H1 (cell line): Measurements from ENCODE around the gene MTFMT. TPM values are rescaled to one million over a fixed set of nuclear protein-coding genes. Genes with fewer than 3 reads are reported as not detected.
"Not testable (repeated sequence)": the region's sequence is repeated elsewhere in the genome, so short reads cannot be mapped to it uniquely, and the experiment has no call there.

Experiments used
- CTCF ChIA-PET: fragments of 300-600 bp; sonication (Branson Sonifier 250); formaldehyde crosslinking; loops from one replicate; lab custom pipeline; 2021; ENCODE audit not compliant: partially characterized antibody; lab: Charles Lee
- POLR2A ChIA-PET: fragments of 300-600 bp; sonication (Branson Sonifier 250); formaldehyde crosslinking; loops from one replicate; lab custom pipeline; 2021; ENCODE audit warnings: inconsistent platforms; ENCODE audit not compliant: partially characterized antibody; lab: Charles Lee
- DNase-seq, 2 experiments: peaks; one replicate each; pipeline versions ENCODE4 v3.0.0 to v3.0.0-alpha.2; 2010 to 2022; ENCODE audit warnings: low spot score in 2 of 2, low read depth in 1 of 2, mixed read lengths in 1 of 2
- FAIRE-seq: peaks from 2 replicates; lab custom pipeline; 2011; peaks lifted over from hg19 to GRCh38; lab: Jason Lieb, UNC
- H2AFZ ChIP-seq: 2 replicates; pipeline ENCODE4 v1.8.1; 2012; ENCODE audit warnings: low read length, inconsistent platforms
- H2AK5ac ChIP-seq: 2 replicates; pipeline ENCODE4 v1.6.1; 2013; ENCODE audit warnings: low read depth, low read length
- H2BK120ac ChIP-seq: replicated peaks from 2 replicates; pipeline ENCODE3; 2013; ENCODE audit warnings: low read depth, low read length, inconsistent platforms
- H2BK12ac ChIP-seq: 2 replicates; pipeline ENCODE4 v1.6.1; 2013; ENCODE audit warnings: low read depth, low read length
- H2BK15ac ChIP-seq: 2 replicates; pipeline ENCODE4 v1.6.1; 2013; ENCODE audit warnings: low read length
- H2BK20ac ChIP-seq: 2 replicates; pipeline ENCODE4 v1.6.1; 2013; ENCODE audit warnings: low read length
- H2BK5ac ChIP-seq: 2 replicates; pipeline ENCODE4 v1.6.1; 2013; ENCODE audit warnings: low read depth, low read length
- H3K14ac ChIP-seq: 2 replicates; pipeline ENCODE4 v1.6.1; 2013; ENCODE audit warnings: inconsistent platforms; ENCODE audit not compliant: insufficient read length
- H3K18ac ChIP-seq: 2 replicates; pipeline ENCODE4 v1.6.1; 2013; ENCODE audit warnings: low read length; ENCODE audit errors: extremely low read depth
- H3K23ac ChIP-seq: 2 replicates; pipeline ENCODE4 v1.6.1; 2013; ENCODE audit warnings: inconsistent platforms; ENCODE audit not compliant: insufficient read length
- H3K23me2 ChIP-seq: 2 replicates; pipeline ENCODE4 v1.6.1; 2013; ENCODE audit warnings: low read depth, low read length
- H3K27ac ChIP-seq: 2 replicates; pipeline ENCODE4 v1.6.1; 2011; ENCODE audit warnings: low read depth, low read length, inconsistent platforms
- H3K27me3 ChIP-seq, 4 experiments: replicated peaks in 1 of 4; 1 replicate in 1 of 4; 2 replicates in 3 of 4; pipeline versions ENCODE4 v1.6.1 to v1.8.1; 2011 to 2013; ENCODE audit warnings: low read length in 3 of 4, mild to moderate bottlenecking in 3 of 4, inconsistent platforms in 2 of 4, mixed read lengths in 2 of 4, moderate library complexity in 1 of 4; ENCODE audit not compliant: control insufficient read depth in 3 of 4, insufficient read depth in 3 of 4; ENCODE audit errors: extremely low read depth in 1 of 4
- H3K36me3 ChIP-seq, 4 experiments: 2 replicates each; pipeline versions ENCODE4 v1.6.1 to v1.8.1; 2011 to 2013; ENCODE audit warnings: mild to moderate bottlenecking in 4 of 4, low read length in 3 of 4, moderate library complexity in 2 of 4, control low read depth in 1 of 4, inconsistent platforms in 1 of 4; ENCODE audit not compliant: insufficient read depth in 4 of 4, control insufficient read depth in 2 of 4
- H3K4ac ChIP-seq: replicated peaks from 2 replicates; pipeline ENCODE3; 2013; ENCODE audit warnings: low read length, low read depth, mixed read lengths, inconsistent platforms; ENCODE audit not compliant: insufficient read length
- H3K4me1 ChIP-seq, 4 experiments: replicated peaks in 1 of 4; 1 replicate in 1 of 4; 2 replicates in 3 of 4; pipeline versions ENCODE4 v1.6.1 to v1.8.1; 2011 to 2013; ENCODE audit warnings: low read length in 3 of 4, inconsistent platforms in 2 of 4, mixed read lengths in 1 of 4; ENCODE audit not compliant: insufficient read depth in 4 of 4, control insufficient read depth in 3 of 4
- H3K4me2 ChIP-seq, 2 experiments: 2 replicates each; pipeline versions ENCODE4 v1.6.1 to v1.8.1; 2011 to 2013; ENCODE audit warnings: low read depth in 2 of 2, low read length in 2 of 2, control low read depth in 1 of 2, inconsistent platforms in 1 of 2, mild to moderate bottlenecking in 1 of 2; ENCODE audit not compliant: insufficient read depth in 1 of 2
- H3K4me3 ChIP-seq, 4 experiments: fragments of 200-600, 300-600 bp in 1 of 4; sonication (generic), shearing (Covaris generic), sonication (Bioruptor Twin) in 1 of 4; 2 replicates each; pipeline versions ENCODE4 v1.5.1 to v1.8.1; 2011 to 2016; ENCODE audit warnings: low read length in 4 of 4, low read depth in 3 of 4, control low read depth in 2 of 4, inconsistent platforms in 2 of 4, mild to moderate bottlenecking in 2 of 4, mixed read lengths in 1 of 4, moderate library complexity in 1 of 4; ENCODE audit not compliant: insufficient read depth in 2 of 4; ENCODE audit errors: extremely low read depth in 1 of 4
- H3K56ac ChIP-seq: replicated peaks from 2 replicates; pipeline ENCODE3; 2013; ENCODE audit warnings: low read depth, mild to moderate bottlenecking, mixed read lengths, low read length, inconsistent platforms; ENCODE audit not compliant: insufficient read length
- H3K79me1 ChIP-seq: 2 replicates; pipeline ENCODE4 v1.6.1; 2013; ENCODE audit warnings: low read depth, low read length, control low read depth
- H3K79me2 ChIP-seq, 2 experiments: 2 replicates each; pipeline versions ENCODE4 v1.6.1 to v1.8.1; 2012 to 2013; ENCODE audit warnings: low read length in 2 of 2, mild to moderate bottlenecking in 2 of 2, inconsistent platforms in 1 of 2; ENCODE audit not compliant: insufficient read depth in 2 of 2, control insufficient read depth in 1 of 2
- H3K9ac ChIP-seq, 4 experiments: replicated peaks in 1 of 4; 1 replicate in 1 of 4; 2 replicates in 3 of 4; pipeline versions ENCODE4 v1.6.1 to v1.8.1; 2011 to 2013; ENCODE audit warnings: low read depth in 3 of 4, low read length in 3 of 4, control low read depth in 2 of 4, mild to moderate bottlenecking in 2 of 4, moderate library complexity in 2 of 4, inconsistent platforms in 1 of 4; ENCODE audit errors: extremely low read depth in 1 of 4
- H3K9me3 ChIP-seq, 2 experiments: 2 replicates each; pipeline versions ENCODE4 v1.6.1 to v1.8.1; 2012 to 2013; ENCODE audit warnings: mild to moderate bottlenecking in 2 of 2, moderate library complexity in 2 of 2, control low read depth in 1 of 2, inconsistent platforms in 1 of 2, low read depth in 1 of 2, low read length in 1 of 2, mixed read lengths in 1 of 2; ENCODE audit not compliant: insufficient read depth in 2 of 2
- H4K20me1 ChIP-seq, 2 experiments: replicated peaks in 1 of 2; 2 replicates each; pipeline versions ENCODE3 to v1.8.1; 2011 to 2013; ENCODE audit warnings: inconsistent platforms in 2 of 2, low read length in 2 of 2, mild to moderate bottlenecking in 1 of 2; ENCODE audit not compliant: insufficient read depth in 2 of 2, control insufficient read depth in 1 of 2
- H4K5ac ChIP-seq: 2 replicates; pipeline ENCODE4 v1.6.1; 2013; ENCODE audit warnings: low read length, low read depth, mixed read lengths, inconsistent platforms; ENCODE audit not compliant: insufficient read length
- H4K8ac ChIP-seq: 2 replicates; pipeline ENCODE4 v1.8.0; 2013; ENCODE audit warnings: mild to moderate bottlenecking, moderate library complexity, low read length, inconsistent platforms; ENCODE audit not compliant: insufficient read depth; ENCODE audit errors: extremely low read depth
- H4K91ac ChIP-seq: replicated peaks from 2 replicates; pipeline ENCODE3; 2013; ENCODE audit warnings: low read length, mixed read lengths, inconsistent platforms; ENCODE audit not compliant: insufficient read length
- WGBS, 2 experiments: shearing (Covaris generic) in 1 of 2; methylation state at CpG; one replicate each; pipeline versions ENCODE4 v1.1.6 to v1.1.7; 2013 to 2015; ENCODE audit warnings: low lambda C conversion rate in 2 of 2, mixed read lengths in 2 of 2, inconsistent platforms in 1 of 2, low coverage in 1 of 2, missing lambda C conversion rate in 1 of 2; ENCODE audit not compliant: insufficient replicate concordance in 2 of 2, insufficient coverage in 1 of 2, insufficient read length in 1 of 2; ENCODE audit errors: extremely low coverage in 1 of 2, missing lambda C conversion rate in 1 of 2; 5-methylcytosine and 5-hydroxymethylcytosine counted together
- polyA plus RNA-seq, 7 experiments: library from polyadenylated mRNA; depleted of rRNA in 3 of 7; stranded (reverse) in 5 of 7; unstranded in 2 of 7; fragments of >200 nt in 5 of 7; fragments of 200-250 nt in 2 of 7; gene quantifications; 1 replicate in 5 of 7; 2 replicates in 1 of 7; 4 replicates in 1 of 7; pipeline versions ENCODE4 v1.2.1 to v1.2.3, GENCODE V29; 2011 to 2013; ENCODE audit warnings: missing spikeins in 2 of 7, mixed read lengths in 2 of 7
- total RNA-seq: library from RNA; stranded (reverse); fragmentation: NEBNext Ultra II Directional; extraction: Animal tissue kit (Norgen Biotek cat#: 25700); gene quantifications from 2 replicates; pipeline ENCODE4 v1.2.1, GENCODE V29; 2021

The MTFMT gene
- total and polyA plus RNA-seq, 2 of the 8 experiments (the other 6 are each of a cell fraction or from before 2014, with no cell fraction given) = 7.7 to 20.8 TPM

DNA sequence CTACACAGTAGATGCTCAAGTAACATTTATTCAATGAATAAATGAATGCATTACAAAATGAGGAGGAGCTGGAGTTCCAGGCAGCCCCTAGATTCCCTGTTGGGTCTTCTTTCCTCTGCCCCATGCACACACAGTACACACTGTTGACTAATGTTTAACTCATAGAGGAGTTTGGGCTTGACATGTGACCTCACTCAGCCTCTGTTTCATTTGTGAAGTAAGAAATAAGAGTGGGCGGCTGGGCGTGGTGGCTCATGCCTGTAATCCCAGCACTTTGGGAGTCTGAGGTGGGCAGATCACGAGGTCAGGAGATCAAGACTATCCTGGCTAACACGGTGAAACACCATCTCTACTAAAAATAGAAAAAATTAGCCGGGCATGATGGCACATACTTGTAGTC is 14.8 kb upstream of the MTFMT start:
- not testable (repeated sequence) for H2AFZ ChIP-seq, H3K23me2 ChIP-seq, H2BK15ac ChIP-seq, H2BK20ac ChIP-seq, H4K91ac ChIP-seq, H3K4ac ChIP-seq, H3K4me3 ChIP-seq, DNase-seq, H3K27me3 ChIP-seq, H4K8ac ChIP-seq, H3K79me2 ChIP-seq, H3K4me2 ChIP-seq, H3K9me3 ChIP-seq, H3K23ac ChIP-seq, H3K56ac ChIP-seq, H3K18ac ChIP-seq, FAIRE-seq, H3K9ac ChIP-seq, H2BK12ac ChIP-seq, H3K36me3 ChIP-seq, H3K27ac ChIP-seq, H2BK120ac ChIP-seq, H4K5ac ChIP-seq, H2BK5ac ChIP-seq, H3K4me1 ChIP-seq, H3K14ac ChIP-seq, H2AK5ac ChIP-seq, H3K79me1 ChIP-seq, H4K20me1 ChIP-seq
- CTCF ChIA-PET = interaction anchor here (0.5 to 33.2 kb wide), 6 partner anchors 10 to 873 kb away, joined by 3 to 1213 read pairs (median 19); partner anchors contain the start of genes KBTBD13 and RASL12
- WGBS, 2 experiments = 82% methylated on average over 4 of the region's 5 CpGs; no CpG with 5 or more reads in 1 of the 2 experiments
- POLR2A ChIA-PET = interaction anchor here (1.8 kb wide), 1 partner anchor 24 kb away, joined by 4 read pairs; no protein-coding TSS in a partner anchor
